ENCODE results near the gene ORC3.

The ORC3 gene

GRCh38 chr6:87574237-87574804 is 15.6 kb upstream of the ORC3 start:
- POLR2A ChIA-PET, result no interaction called here
- CTCF ChIA-PET, result interaction anchor here (0.6 to 1.4 kb wide), 5 partner anchors 10 to 1802 kb away, joined by 3 to 9 read pairs (median 5); no protein-coding TSS in a partner anchor

GRCh38 chr6:87575423-87575822 is 14.5 kb upstream of the ORC3 start:
- H3K4me1 ChIP-seq (ENCODE audit: control insufficient read depth, insufficient read depth, low read length), result peaks cover 12% of the 10 kb centered on the region; the same call in 1 of the 2 replicates
- CTCF ChIA-PET, result interaction anchor here (1.4 kb wide), 1 partner anchor 9 kb away, joined by 9 read pairs; no protein-coding TSS in a partner anchor
- POLR2A ChIA-PET, result no interaction called here
- no peak overlapping the region for H3K27ac ChIP-seq (ENCODE audit: extremely low read depth, low read depth, low read length)
- H3K36me3 ChIP-seq (ENCODE audit: control insufficient read depth in 2 of 2, insufficient read depth in 1 of 2, low read length in 2 of 2), result peaks cover 3 to 12% of the 10 kb centered on the region in 2 experiments; a peak in 2 of 3 replicates
- peak; percentile 33; the same call in 1 of the 2 replicates for TF ChIP-seq PRDM6 (tag by site-specific recombination; IDR thresholded peaks at IDR 0.05)
- no peak for TF ChIP-seq ZNF677 (tag by site-specific recombination; IDR thresholded peaks at IDR 0.05)
- no peaks in the 10 kb centered on the region for H3K9me3 ChIP-seq (ENCODE audit: control insufficient read depth, insufficient read depth, low read depth, low read length)
- H3K4me3 ChIP-seq (ENCODE audit: low read depth, low read length), result no peak overlapping the region

More at GRCh38 chr6:87574237-87574804, 15.6 kb upstream of the ORC3 start:
- Histone ChIP-seq H3K36me3 (ENCODE audit: control insufficient read depth in 2 of 2, insufficient read depth in 1 of 2, low read length in 2 of 2) (peaks cover 3 to 10% of the 10 kb centered on the region in 2 experiments; a peak in 2 of 3 replicates), H3K9me3 (ENCODE audit: control insufficient read depth, insufficient read depth, low read depth, low read length) (no peaks in the 10 kb centered on the region), H3K4me1 (ENCODE audit: control insufficient read depth, insufficient read depth, low read length) (peaks cover 12% of the 10 kb centered on the region; the same call in 1 of the 2 replicates), H3K27ac (ENCODE audit: extremely low read depth, low read depth, low read length) (no peak overlapping the region), H3K4me3 (ENCODE audit: low read depth, low read length) (no peak overlapping the region)
- TF ChIP-seq ZBTB7A (tag by site-specific recombination; IDR thresholded peaks at IDR 0.05; ENCODE audit: low read depth) (no peak), ZNF366 (tag by site-specific recombination; conservative IDR thresholded peaks at IDR 0.05) (peak; percentile 54), IKZF3 (tag by site-specific recombination; IDR thresholded peaks at IDR 0.05) (no peak), GLI2 (tag by site-specific recombination; IDR thresholded peaks at IDR 0.05; ENCODE audit: borderline replicate concordance, low read depth) (no peak), YY1 (tag by site-specific recombination; IDR thresholded peaks at IDR 0.05) (no peak), ZNF221 (tag by site-specific recombination; IDR thresholded peaks at IDR 0.05; ENCODE audit: borderline replicate concordance) (no peak), ZBTB10 (tag by site-specific recombination; IDR thresholded peaks at IDR 0.05) (no peak), ZNF510 (tag by site-specific recombination; IDR thresholded peaks at IDR 0.05; ENCODE audit: insufficient replicate concordance) (no peak), ZBTB6 (tag by site-specific recombination; IDR thresholded peaks at IDR 0.05) (no peak), ZBTB17 (tag by site-specific recombination; IDR thresholded peaks at IDR 0.05) (peak; percentile 60), ZNF302 (tag by site-specific recombination; IDR thresholded peaks at IDR 0.05; ENCODE audit: low read depth) (no peak), ZNF214 (tag by site-specific recombination; IDR thresholded peaks at IDR 0.05; ENCODE audit: borderline replicate concordance) (no peak), ZNF544 (tag by site-specific recombination; IDR thresholded peaks at IDR 0.05) (no peak), PRDM1 (tag by site-specific recombination; IDR thresholded peaks at IDR 0.05) (0 out of 2 replicates have a peak, but pooled peaks have one; percentile 38), ZNF670 (tag by site-specific recombination; IDR thresholded peaks at IDR 0.05; ENCODE audit: low read depth) (no peak)
- TF ChIP-seq, protein P1, sequence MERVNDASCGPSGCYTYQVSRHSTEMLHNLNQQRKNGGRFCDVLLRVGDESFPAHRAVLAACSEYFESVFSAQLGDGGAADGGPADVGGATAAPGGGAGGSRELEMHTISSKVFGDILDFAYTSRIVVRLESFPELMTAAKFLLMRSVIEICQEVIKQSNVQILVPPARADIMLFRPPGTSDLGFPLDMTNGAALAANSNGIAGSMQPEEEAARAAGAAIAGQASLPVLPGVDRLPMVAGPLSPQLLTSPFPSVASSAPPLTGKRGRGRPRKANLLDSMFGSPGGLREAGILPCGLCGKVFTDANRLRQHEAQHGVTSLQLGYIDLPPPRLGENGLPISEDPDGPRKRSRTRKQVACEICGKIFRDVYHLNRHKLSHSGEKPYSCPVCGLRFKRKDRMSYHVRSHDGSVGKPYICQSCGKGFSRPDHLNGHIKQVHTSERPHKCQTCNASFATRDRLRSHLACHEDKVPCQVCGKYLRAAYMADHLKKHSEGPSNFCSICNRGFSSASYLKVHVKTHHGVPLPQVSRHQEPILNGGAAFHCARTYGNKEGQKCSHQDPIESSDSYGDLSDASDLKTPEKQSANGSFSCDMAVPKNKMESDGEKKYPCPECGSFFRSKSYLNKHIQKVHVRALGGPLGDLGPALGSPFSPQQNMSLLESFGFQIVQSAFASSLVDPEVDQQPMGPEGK (tag by site-specific recombination; IDR thresholded peaks at IDR 0.05), result no peak
